Epithelial cell of prostate (primary cell): ENCODE data around the gene SRSF4.
"Not testable (repeated sequence)": the region's sequence is repeated elsewhere in the genome, so short reads cannot be mapped to it uniquely, and the experiment has no call there.

Experiments used
- DNase-seq: peaks from one replicate; pipeline ENCODE4 v3.0.0-alpha.2; 2011; ENCODE audit warnings: low read depth, low spot score
- H3K27ac ChIP-seq: fragments of 450-650 bp; 2 replicates; pipeline ENCODE4 v1.5.1; 2017; ENCODE audit warnings: mild to moderate bottlenecking

The SRSF4 gene

GRCh38 chr1:29128739-29129138 lies 53.0 kb downstream of the SRSF4 start:
- H3K27ac ChIP-seq = no peak overlapping the region
- no peak for DNase-seq

- H3K27ac ChIP-seq = no peak overlapping the region
- DNase-seq = no peak
Observed at GRCh38 chr1:29126198-29126597, 55.5 kb downstream of the SRSF4 start.

- DNase-seq = no peak
- H3K27ac ChIP-seq = no peak overlapping the region
Observed at GRCh38 chr1:29125788-29126187, 55.9 kb downstream of the SRSF4 start.

GRCh38 chr1:29125237-29125641 lies 56.5 kb downstream of the SRSF4 start:
- DNase-seq = no peak
- H3K27ac ChIP-seq = no peak overlapping the region

- H3K27ac ChIP-seq = no peak overlapping the region
- DNase-seq = no peak
Observed at GRCh38 chr1:29124366-29125236, 57.1 kb downstream of the SRSF4 start.

- no peak for DNase-seq
- H3K27ac ChIP-seq = no peak within 1 kb of the TSS
Observed at GRCh38 chr1:29123887-29124365, 57.8 kb downstream of the SRSF4 start, which contains the start of gene TMEM200B. TSS of gene TMEM200B (minus strand) at chr1:29123903. CDS start at chr1:29121828, 2,075 bp downstream.

GRCh38 chr1:29123053-29123886 lies 58.4 kb downstream of the SRSF4 start:
- DNase-seq = no peak
- no peak overlapping the region for H3K27ac ChIP-seq

GRCh38 chr1:29122682-29123052 lies 59.0 kb downstream of the SRSF4 start:
- DNase-seq = no peak
- no peak overlapping the region for H3K27ac ChIP-seq

- no peak overlapping the region for H3K27ac ChIP-seq
- no peak for DNase-seq
Observed at GRCh38 chr1:29121936-29122681, 59.6 kb downstream of the SRSF4 start.

GRCh38 chr1:29121516-29121935 lies 60.2 kb downstream of the SRSF4 start:
- no peak for DNase-seq
- H3K27ac ChIP-seq = no peak overlapping the region

GRCh38 chr1:29120947-29121485 lies 60.7 kb downstream of the SRSF4 start:
- no peak for DNase-seq
- H3K27ac ChIP-seq = no peak overlapping the region

GRCh38 chr1:29120367-29120766 lies 61.3 kb downstream of the SRSF4 start:
- H3K27ac ChIP-seq = no peak overlapping the region
- no peak for DNase-seq

GRCh38 chr1:29119121-29119929 lies 62.4 kb downstream of the SRSF4 start:
- DNase-seq = no peak
- no peak overlapping the region for H3K27ac ChIP-seq

- no peak for DNase-seq
- no peak overlapping the region for H3K27ac ChIP-seq
Observed at GRCh38 chr1:29117381-29117780, 64.3 kb downstream of the SRSF4 start.

- H3K27ac ChIP-seq = no peak overlapping the region
- DNase-seq = no peak
Observed at GRCh38 chr1:29114654-29115053, 67.0 kb downstream of the SRSF4 start.

- no peak overlapping the region for H3K27ac ChIP-seq
- DNase-seq = no peak
Observed at GRCh38 chr1:29113413-29114117, 68.1 kb downstream of the SRSF4 start.

GRCh38 chr1:29112705-29113412 lies 68.8 kb downstream of the SRSF4 start:
- DNase-seq = no peak
- no peak overlapping the region for H3K27ac ChIP-seq

GRCh38 chr1:29108041-29108440 lies 73.7 kb downstream of the SRSF4 start:
- H3K27ac ChIP-seq, DNase-seq: not testable (repeated sequence)
